ENCODE data around the gene MUC16. TPM values are rescaled to one million over a fixed set of nuclear protein-coding genes. Genes with fewer than 3 reads are reported as not detected.

Gene MUC16
- total RNA-seq, 1 donor, result under 0.01 TPM

DNA sequence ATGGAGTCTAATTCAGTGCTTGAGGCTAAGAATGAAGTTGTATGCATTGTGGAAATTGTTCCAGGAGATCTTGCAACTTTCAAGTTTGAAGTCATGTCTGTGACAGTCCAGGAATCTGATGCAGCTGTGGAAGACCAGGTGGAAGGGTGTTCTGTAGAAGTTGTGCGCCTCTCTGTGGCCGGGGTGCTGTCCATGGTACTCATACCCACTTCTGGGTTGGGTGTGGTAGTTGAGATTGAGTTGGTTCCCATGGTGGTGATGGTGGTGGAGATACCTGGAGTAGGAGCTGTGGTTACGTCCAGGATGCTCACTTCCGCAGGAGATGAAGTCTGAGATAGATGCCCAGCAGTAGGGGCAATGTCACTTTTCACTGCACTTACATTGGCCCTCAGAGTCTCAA, 44.3 kb downstream of the MUC16 start:
- no peak for DNase-seq (ENCODE audit: low read depth)
- TF ChIP-seq, protein P1, sequence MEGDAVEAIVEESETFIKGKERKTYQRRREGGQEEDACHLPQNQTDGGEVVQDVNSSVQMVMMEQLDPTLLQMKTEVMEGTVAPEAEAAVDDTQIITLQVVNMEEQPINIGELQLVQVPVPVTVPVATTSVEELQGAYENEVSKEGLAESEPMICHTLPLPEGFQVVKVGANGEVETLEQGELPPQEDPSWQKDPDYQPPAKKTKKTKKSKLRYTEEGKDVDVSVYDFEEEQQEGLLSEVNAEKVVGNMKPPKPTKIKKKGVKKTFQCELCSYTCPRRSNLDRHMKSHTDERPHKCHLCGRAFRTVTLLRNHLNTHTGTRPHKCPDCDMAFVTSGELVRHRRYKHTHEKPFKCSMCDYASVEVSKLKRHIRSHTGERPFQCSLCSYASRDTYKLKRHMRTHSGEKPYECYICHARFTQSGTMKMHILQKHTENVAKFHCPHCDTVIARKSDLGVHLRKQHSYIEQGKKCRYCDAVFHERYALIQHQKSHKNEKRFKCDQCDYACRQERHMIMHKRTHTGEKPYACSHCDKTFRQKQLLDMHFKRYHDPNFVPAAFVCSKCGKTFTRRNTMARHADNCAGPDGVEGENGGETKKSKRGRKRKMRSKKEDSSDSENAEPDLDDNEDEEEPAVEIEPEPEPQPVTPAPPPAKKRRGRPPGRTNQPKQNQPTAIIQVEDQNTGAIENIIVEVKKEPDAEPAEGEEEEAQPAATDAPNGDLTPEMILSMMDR (IDR thresholded peaks at IDR 0.05; ENCODE audit: insufficient read depth, low read depth, low read length), result no peak
- H3K4me3 ChIP-seq (ENCODE audit: low read depth, low read length), result no peak overlapping the region

Other genes starting within 250 kb of the MUC16 start
- gene ZNF558, start 178.1 kb downstream of the MUC16 start, total RNA-seq, result 11.7 and 12.2 TPM in 2 replicates
- gene MBD3L1, start 178.0 kb downstream of the MUC16 start, total RNA-seq, result not detected in 2 replicates
- gene OR1M1, start 76.7 kb upstream of the MUC16 start, total RNA-seq, result not detected in 2 replicates
- not detected in 2 replicates for gene OR7G2, start 97.1 kb upstream of the MUC16 start, total RNA-seq
- gene OR7G1, start 105.4 kb upstream of the MUC16 start, total RNA-seq, result not detected in 2 replicates
- not detected in 2 replicates for gene OR7G3, start 116.5 kb upstream of the MUC16 start, total RNA-seq
- gene ZNF317, start 130.0 kb upstream of the MUC16 start, total RNA-seq, result 17.7 and 18.0 TPM in 2 replicates
- gene OR7D2, start 168.6 kb upstream of the MUC16 start, total RNA-seq, result 0.43 TPM in 1 of 2 replicates, not detected in the other
- gene OR7D4, start 209.2 kb upstream of the MUC16 start, total RNA-seq, result not detected in 2 replicates
- not detected in 2 replicates for gene OR7E24, start 240.5 kb upstream of the MUC16 start, total RNA-seq